ENCODE results near the gene RAB11FIP3.

GRCh38 chr16:519425-519824, 94.0 kb downstream of the RAB11FIP3 start:
- TF ChIP-seq JUND (IDR thresholded peaks at IDR 0.05; ENCODE audit: borderline replicate concordance, low read depth, low read length) (no peak), JUND (tag; IDR thresholded peaks at IDR 0.05; ENCODE audit: borderline replicate concordance, low read depth, low read length) (no peak), RB1 (IDR thresholded peaks at IDR 0.05; ENCODE audit: low read depth) (no peak), EWSR1 (IDR thresholded peaks at IDR 0.05; ENCODE audit: borderline replicate concordance, low read depth, partially characterized antibody) (no peak), CEBPZ (IDR thresholded peaks at IDR 0.05; ENCODE audit: borderline replicate concordance, low read depth, low read length) (no peak), KDM1A (IDR thresholded peaks at IDR 0.05) (no peak), ZNF830 (CRISPR knock-in tag; IDR thresholded peaks at IDR 0.05) (no peak), USF2 (CRISPR knock-in tag; IDR thresholded peaks at IDR 0.05) (no peak), HNRNPUL1 (IDR thresholded peaks at IDR 0.05; ENCODE audit: low read length) (no peak), EZH2 (IDR thresholded peaks at IDR 0.05; ENCODE audit: borderline replicate concordance, low read depth, low read length) (no peak), RAD21 (CRISPR knock-in tag; conservative IDR thresholded peaks at IDR 0.05 in 1 of 2, IDR thresholded peaks at IDR 0.05 in 1 of 2) (no peak)

All from K562 (cell line).